IMR-90 (cell line): ENCODE data around the gene KRTAP4-1. TPM values are rescaled to one million over a fixed set of nuclear protein-coding genes. Genes with fewer than 3 reads are reported as not detected.

Experiments used
- ATAC-seq: fragments of 200-7000 bp; cut with Tn5 transposase; 2 replicates; pipeline ENCODE4 v1.9.1; 2020; ENCODE audit warnings: low read depth, mild to moderate bottlenecking, moderate library complexity
- BruUV-seq: library from RNA; stranded (reverse); fragments of 400-500 nt; replicated peaks from 2 replicates; lab custom pipeline; 2021; lab: Mats Ljungman, UMichigan
- CTCF ChIA-PET: fragments of 300-600 bp; formaldehyde crosslinking; extraction: SDS; loops from one replicate; lab custom pipeline; 2021; ENCODE audit warnings: antibody characterized with exemption; lab: Yijun Ruan, JAX
- POLR2A ChIA-PET: fragments of 300-600 bp; sonication (Branson Sonifier 250); formaldehyde crosslinking; loops from one replicate; lab custom pipeline; 2022; ENCODE audit warnings: antibody characterized with exemption; ENCODE audit not compliant: unreplicated experiment; lab: Charles Lee
- DNase-seq: peaks from one replicate; pipeline ENCODE4 v3.0.0; 2013
- H2AFZ ChIP-seq: replicated peaks from 2 replicates; pipeline ENCODE3; 2013; ENCODE audit warnings: low read length, mild to moderate bottlenecking; ENCODE audit not compliant: poor library complexity
- H2AK5ac ChIP-seq: 2 replicates; pipeline ENCODE4 v1.6.1; 2013; ENCODE audit warnings: low read depth, low read length, inconsistent platforms
- H2AK9ac ChIP-seq: replicated peaks from 2 replicates; pipeline ENCODE3; 2013; ENCODE audit warnings: mild to moderate bottlenecking, low read depth, low read length, moderate library complexity; ENCODE audit not compliant: poor library complexity
- H2BK120ac ChIP-seq: 2 replicates; pipeline ENCODE4 v1.6.1; 2013; ENCODE audit warnings: low read depth, low read length, inconsistent platforms
- H2BK15ac ChIP-seq: 3 replicates; pipeline ENCODE4 v1.6.1; 2013; ENCODE audit warnings: low read depth, low read length, inconsistent platforms
- H2BK20ac ChIP-seq: 2 replicates; pipeline ENCODE4 v1.6.1; 2013; ENCODE audit warnings: low read depth, mild to moderate bottlenecking, inconsistent platforms, low read length, moderate library complexity
- H2BK5ac ChIP-seq: 2 replicates; pipeline ENCODE4 v1.6.1; 2013; ENCODE audit warnings: mild to moderate bottlenecking, low read depth, low read length, inconsistent platforms; ENCODE audit not compliant: poor library complexity, severe bottlenecking
- H3K14ac ChIP-seq: replicated peaks from 2 replicates; pipeline ENCODE4 v1.6.1; 2013; ENCODE audit warnings: low read depth, low read length, inconsistent platforms
- H3K18ac ChIP-seq: 2 replicates; pipeline ENCODE4 v1.6.1; 2013; ENCODE audit warnings: low read depth, low read length, control low read depth
- H3K23ac ChIP-seq: 2 replicates; pipeline ENCODE4 v1.6.1; 2013; ENCODE audit warnings: low read depth, low read length, inconsistent platforms
- H3K27ac ChIP-seq: 2 replicates; pipeline ENCODE4 v1.5.1; 2013; ENCODE audit warnings: mild to moderate bottlenecking, control low read depth, low read length; ENCODE audit not compliant: insufficient read depth
- H3K27me3 ChIP-seq: 2 replicates; pipeline ENCODE4 v1.6.1; 2013; ENCODE audit warnings: low read length; ENCODE audit not compliant: control insufficient read depth, insufficient read depth
- H3K36me3 ChIP-seq: 2 replicates; pipeline ENCODE4 v1.6.1; 2013; ENCODE audit warnings: low read length, mixed read lengths; ENCODE audit not compliant: control insufficient read depth, insufficient read depth
- H3K4ac ChIP-seq: 2 replicates; pipeline ENCODE4 v1.6.1; 2013; ENCODE audit warnings: low read depth, low read length, inconsistent platforms
- H3K4me1 ChIP-seq: 2 replicates; pipeline ENCODE4 v1.6.1; 2013; ENCODE audit warnings: low read length, mixed read lengths; ENCODE audit not compliant: control insufficient read depth, insufficient read depth
- H3K4me2 ChIP-seq: 2 replicates; pipeline ENCODE4 v1.6.1; 2013; ENCODE audit warnings: low read depth, mild to moderate bottlenecking, control low read depth, low read length, moderate library complexity
- H3K4me3 ChIP-seq: 2 replicates; pipeline ENCODE4 v1.5.1; 2013; ENCODE audit warnings: low read depth, mild to moderate bottlenecking, control low read depth, low read length, moderate library complexity; ENCODE audit not compliant: insufficient read depth
- H3K56ac ChIP-seq: 2 replicates; pipeline ENCODE4 v1.6.1; 2013; ENCODE audit warnings: low read length, inconsistent platforms; ENCODE audit not compliant: insufficient read depth; ENCODE audit errors: extremely low read depth
- H3K79me1 ChIP-seq, 2 experiments: 2 replicates each; pipeline ENCODE4 v1.6.1; 2013; ENCODE audit warnings: low read length in 2 of 2, inconsistent platforms in 1 of 2, low read depth in 1 of 2
- H3K9ac ChIP-seq: 2 replicates; pipeline ENCODE4 v1.6.1; 2013; ENCODE audit warnings: low read depth, low read length, control low read depth
- H3K9me1 ChIP-seq: 2 replicates; pipeline ENCODE4 v1.6.1; 2013; ENCODE audit warnings: low read length, inconsistent platforms; ENCODE audit not compliant: insufficient read depth
- H3K9me3 ChIP-seq: 2 replicates; pipeline ENCODE4 v1.6.1; 2013; ENCODE audit warnings: low read length; ENCODE audit not compliant: control insufficient read depth, insufficient read depth
- H4K20me1 ChIP-seq: 2 replicates; pipeline ENCODE4 v1.6.1; 2013; ENCODE audit warnings: low read length, inconsistent platforms; ENCODE audit not compliant: insufficient read depth
- H4K5ac ChIP-seq: 2 replicates; pipeline ENCODE4 v1.6.1; 2013; ENCODE audit warnings: mild to moderate bottlenecking, low read depth, low read length, control low read depth
- H4K8ac ChIP-seq, 2 experiments: 2 replicates each; pipeline ENCODE4 v1.6.1; 2013; ENCODE audit warnings: low read depth in 2 of 2, low read length in 2 of 2, control low read depth in 1 of 2, inconsistent platforms in 1 of 2
- H4K91ac ChIP-seq: 2 replicates; pipeline ENCODE4 v1.6.1; 2013; ENCODE audit warnings: low read depth, low read length, inconsistent platforms; ENCODE audit not compliant: insufficient read depth
- BHLHE40 ChIP-seq: fragments of 150-350 bp; IDR thresholded peaks from 2 replicates; pipeline ENCODE4 v1.6.1; 2016; ENCODE audit warnings: mild to moderate bottlenecking, low read depth, low read length
- CEBPB ChIP-seq: IDR thresholded peaks from 2 replicates; pipeline ENCODE4 v1.6.1; 2012; ENCODE audit warnings: low read depth, low read length, improper control_type of control experiment
- CHD1 ChIP-seq: IDR thresholded peaks from 2 replicates; pipeline ENCODE4 v1.6.1; 2012; ENCODE audit warnings: low read depth, low read length, improper control_type of control experiment
- CTCF ChIP-seq: conservative IDR thresholded peaks from 2 replicates; pipeline ENCODE4 v1.5.1; 2012; ENCODE audit warnings: mild to moderate bottlenecking, low read depth, low read length, improper control_type of control experiment
- ELK1 ChIP-seq: fragments of 150-350 bp; IDR thresholded peaks from 2 replicates; pipeline ENCODE4 v1.6.1; 2016; ENCODE audit warnings: low read depth, mild to moderate bottlenecking, low read length, moderate library complexity, borderline replicate concordance
- FOS ChIP-seq: fragments of 150-350 bp; IDR thresholded peaks from 2 replicates; pipeline ENCODE4 v1.6.1; 2016; ENCODE audit warnings: low read depth, low read length
- MAFK ChIP-seq: IDR thresholded peaks from 2 replicates; pipeline ENCODE4 v1.6.1; 2012; ENCODE audit warnings: low read depth, low read length, improper control_type of control experiment
- MAZ ChIP-seq: IDR thresholded peaks from 2 replicates; pipeline ENCODE4 v1.6.1; 2012; ENCODE audit warnings: low read depth, mild to moderate bottlenecking, low read length, improper control_type of control experiment, moderate library complexity, borderline replicate concordance
- MXI1 ChIP-seq: IDR thresholded peaks from 2 replicates; pipeline ENCODE4 v1.6.1; 2012; ENCODE audit warnings: low read depth, mild to moderate bottlenecking, low read length, moderate library complexity, borderline replicate concordance
- NFE2L2 ChIP-seq: fragments of 150-350 bp; IDR thresholded peaks from 2 replicates; pipeline ENCODE4 v1.6.1; 2016; ENCODE audit warnings: low read depth, mild to moderate bottlenecking, low read length
- POLR2A ChIP-seq: IDR thresholded peaks from 2 replicates; pipeline ENCODE4 v1.6.1; 2012; ENCODE audit warnings: mild to moderate bottlenecking, low read depth, low read length
- RAD21 ChIP-seq: IDR thresholded peaks from 2 replicates; pipeline ENCODE4 v1.6.1; 2012; ENCODE audit warnings: low read length, improper control_type of control experiment
- RCOR1 ChIP-seq: IDR thresholded peaks from 2 replicates; pipeline ENCODE4 v1.6.1; 2012; ENCODE audit warnings: mild to moderate bottlenecking, low read length, improper control_type of control experiment; ENCODE audit not compliant: insufficient replicate concordance
- RFX5 ChIP-seq: IDR thresholded peaks from 2 replicates; pipeline ENCODE4 v1.8.0; 2012; ENCODE audit warnings: low read depth, mild to moderate bottlenecking, low read length, moderate library complexity
- SMC3 ChIP-seq: fragments of 150-350 bp; IDR thresholded peaks from 2 replicates; pipeline ENCODE4 v1.6.1; 2016; ENCODE audit warnings: low read depth, mild to moderate bottlenecking, antibody characterized with exemption, low read length, moderate library complexity
- USF2 ChIP-seq: fragments of 150-350 bp; IDR thresholded peaks from 2 replicates; pipeline ENCODE4 v1.6.1; 2017; ENCODE audit warnings: mild to moderate bottlenecking, antibody characterized with exemption, low read length, low read depth
- WGBS, 2 experiments: methylation state at CpG; one replicate each; pipeline versions ENCODE4 v1.1.5 to v1.1.7; 2013; ENCODE audit warnings: missing lambda C conversion rate in 2 of 2; ENCODE audit not compliant: insufficient read length in 1 of 2; ENCODE audit errors: extremely low coverage in 2 of 2; 5-methylcytosine and 5-hydroxymethylcytosine counted together
- dilution Hi-C: fragments of 300-500 bp; cut with HindIII; formaldehyde crosslinking; loops from one replicate; pipeline ENCODE4 v1.14.3; 2018; ENCODE audit warnings: low sequenced_read_pairs; ENCODE audit not compliant: unreplicated experiment
- in situ Hi-C: fragments of 300-500 bp; cut with MboI; formaldehyde crosslinking; loops from 3 replicates; pipeline ENCODE4 v1.14.3; 2019; ENCODE audit warnings: low sequenced_read_pairs, inconsistent platforms, mixed read lengths
- intact Hi-C: fragments of 100-400 bp; cut with micrococcal nuclease; formaldehyde crosslinking; loops from 2 replicates; pipeline ENCODE4 v1.10.0; 2022
- polyA plus RNA-seq, 3 experiments: library from polyadenylated mRNA; depleted of rRNA; stranded (reverse); fragments of >200 nt; gene quantifications; 2 replicates each; pipeline ENCODE4 v1.2.3, GENCODE V29; 2012; ENCODE audit warnings: low replicate concordance in 1 of 3
- total RNA-seq: library from RNA; depleted of rRNA; stranded (reverse); fragments of >200 nt; gene quantifications from 2 replicates; pipeline ENCODE4 v1.2.3, GENCODE V29; 2012

Gene KRTAP4-1
- total and polyA plus RNA-seq, 2 of the 4 experiments (the other 2 are of a cell fraction) = not detected

- POLR2A ChIA-PET = no interaction called here
- H3K56ac ChIP-seq = no peak within 1 kb of the TSS
Observed at GRCh38 chr17:41160648-41161047, 24.1 kb downstream of the KRTAP4-1 start, which contains the start of gene KRTAP4-4. TSS of gene KRTAP4-4 (minus strand) at chr17:41160748. CDS start at chr17:41160691, 57 bp downstream.

More at GRCh38 chr17:41160648-41161047, 24.1 kb downstream of the KRTAP4-1 start, which contains the start of gene KRTAP4-4:
- no peak within 1 kb of the TSS for H4K8ac ChIP-seq
- BruUV-seq = no TSS peak
- no peaks in the 10 kb centered on the region for H3K79me1 ChIP-seq
- no peak within 1 kb of the TSS for H2BK5ac ChIP-seq
- intact Hi-C loops (no loop called here), in situ Hi-C loops (no loop called here), dilution Hi-C loops (no loop called here)
- no peak within 1 kb of the TSS for H3K14ac ChIP-seq
- H3K9me3 ChIP-seq = no peaks in the 10 kb centered on the region
- H3K9me1 ChIP-seq = no peaks in the 10 kb centered on the region
- H2AK5ac ChIP-seq = peak within 1 kb of the TSS; percentile 26; the same call in 1 of the 2 replicates
- H3K9ac ChIP-seq = no peak within 1 kb of the TSS
- no peak within 1 kb of the TSS for H3K4me2 ChIP-seq
- no peak for ATAC-seq
- no peaks in the 10 kb centered on the region for H3K36me3 ChIP-seq
- H2BK15ac ChIP-seq = no peak within 1 kb of the TSS
- no peak within 1 kb of the TSS for H4K91ac ChIP-seq
- no peak within 1 kb of the TSS for H3K4ac ChIP-seq
- H3K4me1 ChIP-seq = no peaks in the 10 kb centered on the region
- CTCF ChIA-PET = no interaction called here
- H2AK9ac ChIP-seq = no peak within 1 kb of the TSS
- no peak within 1 kb of the TSS for H2BK120ac ChIP-seq
- TF ChIP-seq RAD21 (no peak), MAZ (no peak), RFX5 (no peak), POLR2A (no peak), NFE2L2 (no peak), CEBPB (no peak), FOS (no peak), MXI1 (no peak), RCOR1 (no peak), BHLHE40 (no peak), CHD1 (no peak), SMC3 (no peak), CTCF (no peak), ELK1 (no peak), USF2 (no peak), MAFK (no peak)
- H2BK20ac ChIP-seq = no peak within 1 kb of the TSS
- no peak within 1 kb of the TSS for H3K4me3 ChIP-seq
- no peak within 1 kb of the TSS for H3K27ac ChIP-seq
- H2AFZ ChIP-seq = no peak within 1 kb of the TSS
- H4K20me1 ChIP-seq = no peaks in the 10 kb centered on the region
- WGBS, 2 experiments = no CpG with 5 or more reads among the region's 1 CpG
- no peak within 1 kb of the TSS for H3K18ac ChIP-seq
- no peak within 1 kb of the TSS for H4K5ac ChIP-seq
- H3K27me3 ChIP-seq = no peaks in the 10 kb centered on the region; the same call in 1 of the 2 replicates
- no peak within 1 kb of the TSS for H3K23ac ChIP-seq
- no peak for DNase-seq
